ENCODE measurements around the gene TRMO.
A peak's percentile ranks its signal among the peaks of the same experiment; 100 is the strongest.
"Not testable (repeated sequence)": the region's sequence is repeated elsewhere in the genome, so short reads cannot be mapped to it uniquely, and the experiment has no call there.

The TRMO gene

DNA sequence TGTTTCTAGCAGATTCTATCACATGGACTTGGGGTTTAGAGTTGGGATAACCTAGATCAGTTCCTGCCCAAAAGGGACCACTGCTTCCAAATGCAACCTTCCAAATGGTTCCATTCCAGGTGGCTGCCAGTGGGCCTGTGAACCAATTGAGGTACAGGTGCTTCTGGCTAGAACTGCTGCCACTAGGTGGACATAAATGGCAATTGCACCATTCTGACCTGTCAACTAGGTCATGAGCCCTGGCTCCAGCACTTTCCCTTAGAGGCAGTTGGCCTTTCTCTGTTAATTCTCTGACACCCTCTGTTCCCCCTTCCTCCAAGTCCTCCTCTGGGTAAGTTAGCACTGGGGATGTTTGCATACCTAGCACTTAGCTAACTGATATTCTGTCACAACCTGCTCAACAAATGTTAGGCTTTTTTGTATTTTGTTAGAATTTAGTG is 32.3 kb upstream of the TRMO start:
- no peak overlapping the region for H3K4me3 ChIP-seq (replicated peaks; ENCODE audit: low read depth, low read length)
- TF ChIP-seq CTCF (IDR thresholded peaks at IDR 0.05; ENCODE audit: low read depth, low read length, missing control alignments): peak; percentile 58
- DNase-seq (ENCODE audit: extremely low read depth, low read depth): no peak

- H3K4me3 ChIP-seq (replicated peaks; ENCODE audit: low read depth, low read length); DNase-seq (ENCODE audit: extremely low read depth, low read depth): not testable (repeated sequence)
Measured at GRCh38 chr9:97950873-97951272, 28.6 kb upstream of the TRMO start.

DNA sequence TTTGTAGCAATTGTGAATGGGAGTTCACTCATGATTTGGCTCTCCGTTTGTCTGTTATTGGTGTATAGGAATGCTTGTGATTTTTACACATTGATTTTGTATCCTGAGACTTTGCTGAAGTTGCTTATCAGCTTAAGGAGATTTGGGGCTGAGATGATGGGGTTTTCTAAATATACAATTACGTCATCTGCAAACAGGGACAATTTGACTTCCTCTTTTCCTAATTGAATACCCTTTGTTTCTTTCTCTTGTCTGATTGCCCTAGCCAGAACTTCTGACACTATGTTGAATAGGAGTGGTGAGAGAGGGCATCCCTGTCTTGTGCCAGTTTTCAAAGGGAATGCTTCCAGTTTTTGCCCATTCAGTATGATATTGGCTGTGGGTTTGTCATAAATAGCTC is 24.8 kb upstream of the TRMO start:
- DNase-seq (ENCODE audit: extremely low read depth, low read depth); H3K4me3 ChIP-seq (replicated peaks; ENCODE audit: low read depth, low read length): not testable (repeated sequence)

DNA sequence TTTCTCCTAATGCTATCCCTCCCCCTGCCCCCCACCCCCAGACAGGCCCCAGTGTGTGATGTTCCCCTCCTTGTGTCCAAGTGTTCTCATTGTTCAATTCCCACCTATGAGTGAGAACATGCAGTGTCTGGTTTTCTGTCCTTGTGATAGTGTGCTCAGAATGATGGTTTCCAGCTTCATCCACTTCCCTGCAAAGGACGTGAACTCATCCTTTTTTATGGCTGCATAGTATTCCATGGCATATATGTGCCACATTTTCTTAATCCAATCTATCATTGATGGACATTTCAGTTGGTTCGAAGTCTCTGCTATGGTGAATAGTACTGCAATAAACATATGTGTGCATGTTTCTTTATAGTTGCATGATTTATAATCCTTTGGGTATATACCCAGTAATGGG is 23.2 kb upstream of the TRMO start:
- not testable (repeated sequence) for DNase-seq (ENCODE audit: extremely low read depth, low read depth); H3K4me3 ChIP-seq (replicated peaks; ENCODE audit: low read depth, low read length)

DNA sequence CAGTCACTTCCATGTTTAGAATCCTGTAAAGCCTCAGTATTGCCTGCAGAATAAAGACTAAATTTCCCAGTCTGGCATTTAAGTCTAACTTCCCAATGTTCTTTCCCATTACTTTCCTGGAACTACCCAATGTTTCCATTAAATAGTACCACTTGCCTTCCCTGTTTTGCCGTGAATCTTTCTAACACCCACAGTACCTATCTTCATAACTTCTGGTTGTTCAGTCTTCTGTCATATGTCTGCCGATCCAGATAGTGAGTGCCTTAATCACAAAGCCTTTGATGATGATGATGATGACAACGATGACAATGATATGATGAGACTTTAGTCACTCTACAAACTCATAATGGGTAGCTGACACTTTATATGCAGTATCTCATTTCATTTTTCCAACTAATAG is 22.3 kb upstream of the TRMO start:
- H3K4me3 ChIP-seq (replicated peaks; ENCODE audit: low read depth, low read length): no peak overlapping the region
- TF ChIP-seq CTCF (IDR thresholded peaks at IDR 0.05; ENCODE audit: low read depth, low read length, missing control alignments): no peak
- no peak for DNase-seq (ENCODE audit: extremely low read depth, low read depth)

- no peak for TF ChIP-seq CTCF (IDR thresholded peaks at IDR 0.05; ENCODE audit: low read depth, low read length, missing control alignments)
- no peak for DNase-seq (ENCODE audit: extremely low read depth, low read depth)
- no peak overlapping the region for H3K4me3 ChIP-seq (replicated peaks; ENCODE audit: low read depth, low read length)
Measured at GRCh38 chr9:97943308-97943855, 21.1 kb upstream of the TRMO start.

- no peak overlapping the region for H3K4me3 ChIP-seq (replicated peaks; ENCODE audit: low read depth, low read length)
- DNase-seq (ENCODE audit: extremely low read depth, low read depth): no peak
- no peak for TF ChIP-seq CTCF (IDR thresholded peaks at IDR 0.05; ENCODE audit: low read depth, low read length, missing control alignments)
Measured at GRCh38 chr9:97941323-97941722, 19.0 kb upstream of the TRMO start.

- no peak overlapping the region for H3K4me3 ChIP-seq (replicated peaks; ENCODE audit: low read depth, low read length)
- TF ChIP-seq CTCF (IDR thresholded peaks at IDR 0.05; ENCODE audit: low read depth, low read length, missing control alignments): no peak
- no peak for DNase-seq (ENCODE audit: extremely low read depth, low read depth)
Measured at GRCh38 chr9:97940741-97941140, 18.4 kb upstream of the TRMO start.

Measured in HFF-Myc (cell line).